PC-9 (cell line): ENCODE results near the gene COL4A2. TPM values are rescaled to one million over a fixed set of nuclear protein-coding genes. Genes with fewer than 3 reads are reported as not detected.

Experiments
- BruUV-seq: library from RNA; stranded (reverse); fragments of 400-500 nt; replicated peaks from 2 replicates; lab custom pipeline; 2021; lab: Mats Ljungman, UMichigan
- CTCF ChIA-PET: fragments of 300-600 bp; sonication (Branson Sonifier 250); formaldehyde crosslinking; loops from one replicate; lab custom pipeline; 2022; ENCODE audit warnings: antibody characterized with exemption; lab: Charles Lee
- POLR2A ChIA-PET: fragments of 300-600 bp; sonication (Branson Sonifier 250); formaldehyde crosslinking; loops from one replicate; lab custom pipeline; 2022; ENCODE audit warnings: antibody characterized with exemption; ENCODE audit not compliant: unreplicated experiment; lab: Charles Lee
- DNase-seq, 2 experiments: peaks; one replicate each; pipeline versions ENCODE4 v3.0.0 to v3.0.0-alpha.2; 2015 to 2022; ENCODE audit warnings: mixed read lengths in 1 of 2
- H2AFZ ChIP-seq: fragments of 200-600 bp; sonication (generic); 2 replicates; pipeline ENCODE4 v1.8.1; 2017; ENCODE audit warnings: antibody characterized with exemption
- H3F3A ChIP-seq: fragments of 200-600 bp; sonication (generic); 2 replicates; pipeline ENCODE4 v1.8.1; 2017; ENCODE audit warnings: antibody characterized with exemption, mild to moderate bottlenecking, low read depth; ENCODE audit not compliant: insufficient read depth
- H3K27ac ChIP-seq: fragments of 200-600 bp; sonication (generic); 2 replicates; pipeline ENCODE4 v1.6.1; 2016; ENCODE audit warnings: mixed run types
- H3K27me3 ChIP-seq: fragments of 200-600 bp; sonication (generic); 2 replicates; pipeline ENCODE4 v1.6.1; 2016; ENCODE audit warnings: low read depth, mixed run types; ENCODE audit not compliant: insufficient read depth
- H3K36me3 ChIP-seq: fragments of 200-600 bp; sonication (generic); 2 replicates; pipeline ENCODE4 v1.6.1; 2016; ENCODE audit warnings: low read depth, mixed run types
- H3K4me1 ChIP-seq: fragments of 200-600 bp; sonication (generic); replicated peaks from 2 replicates; pipeline ENCODE4 v1.6.1; 2016; ENCODE audit warnings: mixed run types; ENCODE audit not compliant: insufficient read depth
- H3K4me2 ChIP-seq: fragments of 200-600 bp; sonication (generic); 2 replicates; pipeline ENCODE4 v1.6.1; 2017; ENCODE audit warnings: mixed run types
- H3K4me3 ChIP-seq: fragments of 200-600 bp; sonication (generic); 2 replicates; pipeline ENCODE4 v1.6.1; 2016; ENCODE audit warnings: mixed run types
- H3K79me2 ChIP-seq: fragments of 200-600 bp; sonication (generic); 2 replicates; pipeline ENCODE4 v1.6.1; 2017; ENCODE audit warnings: low read depth, mixed run types
- H3K9me2 ChIP-seq: fragments of 200-600 bp; sonication (generic); 2 replicates; pipeline ENCODE4 v1.8.1; 2017; ENCODE audit warnings: mild to moderate bottlenecking; ENCODE audit not compliant: insufficient read depth
- H3K9me3 ChIP-seq: fragments of 200-600 bp; sonication (generic); 2 replicates; pipeline ENCODE4 v1.8.1; 2016; ENCODE audit warnings: low read depth; ENCODE audit not compliant: insufficient read depth
- H4K20me1 ChIP-seq: fragments of 200-600 bp; sonication (generic); 2 replicates; pipeline ENCODE4 v1.8.1; 2017; ENCODE audit not compliant: insufficient read depth
- EZH2 ChIP-seq: fragments of 200-600 bp; sonication (generic); IDR thresholded peaks from 2 replicates; pipeline ENCODE4 v1.8.0; 2017; ENCODE audit warnings: antibody characterized with exemption, low read depth
- intact Hi-C: fragments of 100-400 bp; cut with micrococcal nuclease; formaldehyde crosslinking; loops from one replicate; pipeline ENCODE4 v1.10.0; 2022; ENCODE audit not compliant: unreplicated experiment
- total RNA-seq: library from RNA; stranded (reverse); gene quantifications from 2 replicates; pipeline ENCODE4 v1.2.3, GENCODE V29; 2021
- TF ChIP-seq, protein P1 (sequence below): fragments of 200-600 bp; sonication (generic); conservative IDR thresholded peaks from 2 replicates; pipeline ENCODE4 v1.6.1; 2017; ENCODE audit warnings: mixed run types, antibody characterized with exemption, mild to moderate bottlenecking, moderate library complexity

The COL4A2 gene
- total RNA-seq, 1 experiment from 2014 or later = 1.2 TPM

DNA sequence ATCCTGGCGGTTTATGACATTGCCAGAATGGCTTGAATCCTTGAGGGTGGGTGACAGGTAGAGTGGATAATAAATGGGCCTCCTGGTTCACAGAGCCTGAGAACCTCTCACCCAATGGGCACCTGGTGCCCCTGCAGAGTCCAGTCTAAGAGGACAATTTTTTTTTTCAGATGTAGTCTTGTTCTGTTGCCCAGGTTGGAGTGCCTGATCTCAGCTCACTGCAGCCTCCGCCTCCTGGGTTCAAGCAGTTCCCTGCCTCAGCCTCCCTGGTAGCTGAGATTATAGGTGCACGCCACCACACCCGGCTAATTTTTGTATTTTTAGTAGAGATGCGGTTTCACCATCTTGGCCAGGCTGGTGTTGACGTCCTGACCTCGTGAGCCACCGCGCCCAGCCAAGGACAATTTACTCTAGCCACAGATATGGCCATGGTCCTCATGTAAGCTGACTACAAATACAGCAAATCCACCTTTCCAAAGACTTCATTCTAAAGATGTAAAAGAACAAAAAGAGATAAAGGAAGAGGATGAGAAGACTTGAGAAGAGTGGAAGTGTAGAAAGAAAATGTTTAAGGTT lies 33.0 kb downstream of the COL4A2 start:
- ChIA-PET CTCF (no interaction called here), POLR2A (no interaction called here)
- intact Hi-C loops = no loop called here
- peaks cover 15% of the 10 kb centered on the region; the same call in 1 of the 2 replicates for H3F3A ChIP-seq
- H3K79me2 ChIP-seq = no peaks in the 10 kb centered on the region
- no peak overlapping the region for H3K27ac ChIP-seq
- H3K36me3 ChIP-seq = no peaks in the 10 kb centered on the region
- no peak overlapping the region for H2AFZ ChIP-seq
- DNase-seq = no peak
- H3K4me1 ChIP-seq = peaks cover 24% of the 10 kb centered on the region
- BruUV-seq = no TSS peak
- H3K9me3 ChIP-seq = no peaks in the 10 kb centered on the region
- no peak for TF ChIP-seq EZH2
- TF ChIP-seq, protein P1, sequence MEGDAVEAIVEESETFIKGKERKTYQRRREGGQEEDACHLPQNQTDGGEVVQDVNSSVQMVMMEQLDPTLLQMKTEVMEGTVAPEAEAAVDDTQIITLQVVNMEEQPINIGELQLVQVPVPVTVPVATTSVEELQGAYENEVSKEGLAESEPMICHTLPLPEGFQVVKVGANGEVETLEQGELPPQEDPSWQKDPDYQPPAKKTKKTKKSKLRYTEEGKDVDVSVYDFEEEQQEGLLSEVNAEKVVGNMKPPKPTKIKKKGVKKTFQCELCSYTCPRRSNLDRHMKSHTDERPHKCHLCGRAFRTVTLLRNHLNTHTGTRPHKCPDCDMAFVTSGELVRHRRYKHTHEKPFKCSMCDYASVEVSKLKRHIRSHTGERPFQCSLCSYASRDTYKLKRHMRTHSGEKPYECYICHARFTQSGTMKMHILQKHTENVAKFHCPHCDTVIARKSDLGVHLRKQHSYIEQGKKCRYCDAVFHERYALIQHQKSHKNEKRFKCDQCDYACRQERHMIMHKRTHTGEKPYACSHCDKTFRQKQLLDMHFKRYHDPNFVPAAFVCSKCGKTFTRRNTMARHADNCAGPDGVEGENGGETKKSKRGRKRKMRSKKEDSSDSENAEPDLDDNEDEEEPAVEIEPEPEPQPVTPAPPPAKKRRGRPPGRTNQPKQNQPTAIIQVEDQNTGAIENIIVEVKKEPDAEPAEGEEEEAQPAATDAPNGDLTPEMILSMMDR = no peak
- no peaks in the 10 kb centered on the region for H4K20me1 ChIP-seq
- H3K27me3 ChIP-seq = no peaks in the 10 kb centered on the region
- no peaks in the 10 kb centered on the region for H3K9me2 ChIP-seq
- no peak overlapping the region for H3K4me3 ChIP-seq
- H3K4me2 ChIP-seq = no peak overlapping the region

DNA sequence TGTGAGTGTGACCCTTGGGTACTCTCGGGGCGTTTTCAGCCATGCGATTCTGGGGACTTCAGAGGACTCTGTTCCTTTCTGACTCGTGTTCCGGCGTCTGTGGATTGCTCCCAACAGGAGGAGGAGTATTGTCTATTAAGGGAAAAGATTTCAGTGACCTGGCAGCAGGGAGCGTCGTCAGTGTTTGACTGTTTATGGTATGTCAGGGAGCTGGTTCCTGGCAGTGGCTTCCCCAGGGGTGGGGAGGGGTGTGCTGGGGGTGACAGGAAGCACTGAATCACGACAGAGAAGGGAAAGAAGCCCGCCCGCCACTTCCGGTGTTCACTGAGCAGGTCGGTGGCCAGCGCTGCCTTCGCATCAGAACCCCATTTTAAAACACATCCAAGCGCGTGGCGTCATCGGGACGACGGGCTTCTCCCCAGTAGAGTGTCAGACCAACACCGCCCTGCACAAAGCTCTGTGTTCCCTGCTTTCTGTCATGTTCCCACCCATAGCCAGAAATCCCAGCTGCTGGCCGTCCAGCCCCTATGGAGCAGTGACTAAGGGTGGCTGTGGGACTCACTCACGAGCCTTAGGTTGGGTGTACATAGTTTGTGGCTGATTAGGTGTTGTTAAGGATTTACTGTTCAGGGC lies 33.8 kb downstream of the COL4A2 start:
- POLR2A ChIA-PET = no interaction called here
- CTCF ChIA-PET = no interaction called here
- Histone ChIP-seq H3K4me1 (peaks cover 33% of the 10 kb centered on the region), H4K20me1 (no peaks in the 10 kb centered on the region), H3F3A (peaks cover 15% of the 10 kb centered on the region; the same call in 1 of the 2 replicates), H3K9me3 (no peaks in the 10 kb centered on the region), H3K27me3 (no peaks in the 10 kb centered on the region), H3K9me2 (no peaks in the 10 kb centered on the region), H3K79me2 (no peaks in the 10 kb centered on the region), H2AFZ (no peak overlapping the region), H3K27ac (no peak overlapping the region), H3K4me3 (no peak overlapping the region), H3K4me2 (no peak overlapping the region), H3K36me3 (no peaks in the 10 kb centered on the region)
- BruUV-seq = no TSS peak
- DNase-seq = no peak
- TF ChIP-seq, protein P1 = no peak
- TF ChIP-seq EZH2 = no peak
- intact Hi-C loops = no loop called here

DNA sequence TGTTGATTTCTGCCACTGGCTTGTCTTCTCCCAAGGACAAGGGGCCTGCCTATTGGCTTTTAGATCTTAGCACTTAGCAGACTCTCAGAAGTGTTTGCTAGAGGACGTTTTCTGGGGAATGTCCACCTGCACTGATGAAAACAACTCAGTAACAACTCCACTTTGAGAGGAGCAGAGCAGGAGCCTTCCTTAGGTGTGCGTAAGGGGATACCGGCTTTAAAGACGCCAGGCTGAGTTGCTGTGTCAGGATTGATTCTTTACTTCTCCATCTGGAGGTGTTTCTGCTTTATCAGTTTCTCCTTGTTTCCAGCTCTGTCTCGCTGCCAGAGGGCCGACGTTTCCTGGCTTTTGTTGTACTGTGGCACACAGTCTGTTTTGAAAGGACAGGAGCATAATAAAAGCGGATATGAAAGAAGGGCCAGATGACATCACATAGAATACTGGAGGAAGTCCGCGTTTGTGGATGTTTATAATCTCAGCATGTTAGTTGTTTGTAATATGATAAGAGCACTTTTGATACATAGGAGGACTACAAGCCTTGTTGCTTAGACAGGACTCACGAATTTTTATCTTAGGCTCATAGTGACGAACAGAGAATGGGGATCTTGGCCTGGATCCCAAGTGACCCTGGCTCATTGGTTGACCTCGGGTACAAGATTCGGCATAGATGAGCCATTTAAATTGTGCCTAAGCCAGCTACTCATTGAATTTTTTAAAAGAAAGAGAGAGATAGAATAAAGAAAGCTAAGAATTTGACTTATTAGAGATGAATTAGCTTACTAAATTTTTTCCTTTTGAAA lies 34.6 kb downstream of the COL4A2 start:
- Histone ChIP-seq H3K4me1 (peaks cover 40% of the 10 kb centered on the region), H3K9me3 (no peaks in the 10 kb centered on the region), H3K4me2 (no peak overlapping the region), H3K79me2 (no peaks in the 10 kb centered on the region), H4K20me1 (no peaks in the 10 kb centered on the region), H3K4me3 (no peak overlapping the region), H3K27me3 (no peaks in the 10 kb centered on the region), H3K9me2 (no peaks in the 10 kb centered on the region), H3F3A (peaks cover 21% of the 10 kb centered on the region), H2AFZ (no peak overlapping the region), H3K36me3 (no peaks in the 10 kb centered on the region), H3K27ac (no peak overlapping the region)
- intact Hi-C loops = no loop called here
- no TSS peak for BruUV-seq
- ChIA-PET CTCF (no interaction called here), POLR2A (no interaction called here)
- DNase-seq = no peak
- TF ChIP-seq EZH2 = no peak
- TF ChIP-seq, protein P1 = no peak
